Fibroblast of the aortic adventitia (primary cell): ENCODE results near the gene PSMG4. TPM values are rescaled to one million over a fixed set of nuclear protein-coding genes. Genes with fewer than 3 reads are reported as not detected.

ENCODE experiments used
- DNase-seq: peaks from one replicate; pipeline ENCODE4 v3.0.0-alpha.2; 2010; ENCODE audit warnings: low read depth
- H3K4me3 ChIP-seq: 2 replicates; pipeline ENCODE4 v1.5.1; 2011; ENCODE audit warnings: low read depth, mild to moderate bottlenecking, control low read depth, low read length, moderate library complexity
- CTCF ChIP-seq: IDR thresholded peaks from 2 replicates; pipeline ENCODE4 v1.5.1; 2011; ENCODE audit warnings: mild to moderate bottlenecking, low read length, control low read depth, inconsistent platforms; ENCODE audit not compliant: insufficient read depth
- total RNA-seq: library from RNA; depleted of rRNA; stranded (reverse); fragments of >200 nt; gene quantifications from 2 replicates; pipeline ENCODE4 v1.2.3, GENCODE V29; 2012; ENCODE audit warnings: low replicate concordance

PSMG4 gene
- total RNA-seq, 1 donor: 15.4 TPM

GRCh38 chr6:3214898-3215297 is 43.8 kb upstream of the PSMG4 start:
- no peak for TF ChIP-seq CTCF
- peak; percentile 76 for DNase-seq
- no peak overlapping the region for H3K4me3 ChIP-seq

- no peak overlapping the region for H3K4me3 ChIP-seq
- no peak for TF ChIP-seq CTCF
- no peak for DNase-seq
Measured at GRCh38 chr6:3217286-3217685, 41.5 kb upstream of the PSMG4 start.

DNA sequence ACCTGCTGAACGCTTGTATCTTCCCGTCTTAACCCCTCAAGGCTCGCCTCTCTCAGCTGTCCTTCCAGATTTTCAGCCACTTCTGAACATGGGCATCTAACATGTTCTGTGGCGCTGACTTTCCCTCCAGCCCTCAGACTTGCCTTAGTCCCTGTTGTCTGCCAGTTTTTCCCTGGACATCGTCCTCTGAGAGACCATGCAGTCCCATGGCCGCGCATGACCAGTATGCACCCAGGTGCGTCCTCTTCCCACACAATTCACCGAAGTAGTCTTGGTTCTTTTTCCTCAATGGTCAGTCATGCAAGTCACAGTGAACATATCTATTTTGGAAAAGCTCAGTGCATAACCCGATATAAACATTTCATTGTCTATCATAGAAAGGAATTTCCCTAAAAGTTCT is 40.5 kb upstream of the PSMG4 start:
- no peak for TF ChIP-seq CTCF
- H3K4me3 ChIP-seq: no peak overlapping the region
- no peak for DNase-seq

DNA sequence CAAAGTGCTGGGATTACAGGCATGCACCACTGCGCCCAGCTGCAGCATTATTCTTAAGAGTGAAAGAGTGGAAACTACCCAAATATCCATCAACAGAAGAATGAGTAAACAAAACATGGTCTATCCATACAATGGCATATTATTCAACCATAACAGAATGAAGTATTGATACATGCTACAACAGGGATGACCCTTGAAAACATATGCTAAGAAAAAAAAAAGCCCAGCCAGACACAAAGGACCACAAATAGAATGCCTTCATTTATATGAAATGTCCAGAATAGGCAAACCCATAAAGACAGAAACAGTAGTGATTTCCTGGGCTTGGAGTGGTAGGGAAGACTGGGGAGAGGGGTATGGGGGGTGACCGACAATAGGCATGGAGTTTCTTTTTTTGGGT is 38.4 kb upstream of the PSMG4 start:
- no peak overlapping the region for H3K4me3 ChIP-seq
- DNase-seq: no peak
- TF ChIP-seq CTCF: no peak

DNA sequence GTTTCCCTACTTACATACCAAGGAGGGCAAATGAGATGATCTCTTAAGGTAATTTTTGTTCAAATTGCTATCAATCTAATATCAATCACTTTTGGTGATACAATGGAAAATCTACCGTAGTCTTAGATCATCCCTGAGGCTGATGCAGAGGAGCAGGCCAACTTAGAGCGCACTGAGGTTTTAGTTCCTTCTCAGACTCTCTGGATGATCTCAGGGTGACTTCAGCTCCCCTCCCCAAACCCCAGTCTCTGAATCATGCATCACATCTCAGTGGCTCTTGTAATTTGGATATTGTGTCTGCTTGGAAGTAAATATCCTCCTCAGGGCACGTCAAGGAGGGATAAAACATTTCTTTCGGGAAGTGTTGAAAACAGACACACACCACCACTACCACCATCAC is 37.2 kb upstream of the PSMG4 start:
- TF ChIP-seq CTCF: no peak
- no peak overlapping the region for H3K4me3 ChIP-seq

DNA sequence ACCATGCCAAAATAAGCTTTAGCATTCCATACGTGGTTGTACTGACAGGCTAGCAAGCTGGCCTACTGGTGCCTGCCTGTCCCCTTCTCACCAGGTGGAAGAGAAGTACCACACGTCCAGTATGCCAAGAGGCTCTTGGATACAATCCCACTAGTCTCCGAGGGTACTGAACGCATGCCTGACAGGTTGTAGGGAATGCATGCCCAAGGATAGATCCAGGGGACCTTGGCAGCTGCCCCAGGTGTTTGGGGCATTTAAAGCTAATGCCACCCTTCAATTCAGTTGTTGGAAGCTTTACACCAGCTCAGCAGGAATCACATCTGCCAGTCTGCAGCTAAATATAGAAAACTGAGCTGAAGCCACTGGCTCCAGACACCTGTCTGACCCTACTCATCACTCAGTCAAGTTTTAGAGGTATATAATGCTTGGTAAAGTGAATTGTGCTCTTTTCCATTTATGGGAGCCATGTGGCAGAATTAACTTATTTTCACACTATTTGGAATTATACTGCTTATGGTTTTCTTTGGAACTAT is 36.2 kb upstream of the PSMG4 start:
- no peak overlapping the region for H3K4me3 ChIP-seq
- no peak for TF ChIP-seq CTCF
- DNase-seq: no peak

More for the DNA sequence above, 37.2 kb upstream of the PSMG4 start:
- DNase-seq: no peak

GRCh38 chr6:3226042-3226441 is 32.7 kb upstream of the PSMG4 start:
- no peak overlapping the region for H3K4me3 ChIP-seq
- TF ChIP-seq CTCF: no peak
- DNase-seq: no peak
